Muscle layer of duodenum (tissue), 2 donors: ENCODE results near the gene RAD51B.

Experiments
- H3K27ac ChIP-seq: one replicate; pipeline ENCODE4 v1.7.0; 2013; ENCODE audit warnings: mild to moderate bottlenecking, low read length
- H3K27me3 ChIP-seq: one replicate; pipeline ENCODE4 v1.7.0; 2013; ENCODE audit warnings: low read depth, mild to moderate bottlenecking, control low read depth, low read length
- H3K36me3 ChIP-seq, 2 donors: one replicate each; pipeline ENCODE4 v1.7.0; 2013; ENCODE audit warnings: low read length in 2 of 2, control low read depth in 1 of 2, mild to moderate bottlenecking in 1 of 2; ENCODE audit not compliant: insufficient read depth in 2 of 2, control insufficient read depth in 1 of 2
- H3K4me1 ChIP-seq, 2 donors: one replicate each; pipeline ENCODE4 v1.7.0; 2013; ENCODE audit warnings: low read length in 2 of 2, mild to moderate bottlenecking in 2 of 2, control low read depth in 1 of 2, moderate library complexity in 1 of 2; ENCODE audit not compliant: insufficient read depth in 2 of 2, control insufficient read depth in 1 of 2
- H3K4me3 ChIP-seq, 2 donors: one replicate each; pipeline ENCODE4 v1.7.0; 2013; ENCODE audit warnings: low read length in 2 of 2, low read depth in 1 of 2, mild to moderate bottlenecking in 1 of 2
- H3K9me3 ChIP-seq, 2 donors: one replicate each; pipeline ENCODE4 v1.7.0; 2013; ENCODE audit warnings: low read length in 2 of 2, control low read depth in 1 of 2, mild to moderate bottlenecking in 1 of 2; ENCODE audit not compliant: control insufficient read depth in 1 of 2
- donor health status: healthy.

Gene RAD51B

DNA sequence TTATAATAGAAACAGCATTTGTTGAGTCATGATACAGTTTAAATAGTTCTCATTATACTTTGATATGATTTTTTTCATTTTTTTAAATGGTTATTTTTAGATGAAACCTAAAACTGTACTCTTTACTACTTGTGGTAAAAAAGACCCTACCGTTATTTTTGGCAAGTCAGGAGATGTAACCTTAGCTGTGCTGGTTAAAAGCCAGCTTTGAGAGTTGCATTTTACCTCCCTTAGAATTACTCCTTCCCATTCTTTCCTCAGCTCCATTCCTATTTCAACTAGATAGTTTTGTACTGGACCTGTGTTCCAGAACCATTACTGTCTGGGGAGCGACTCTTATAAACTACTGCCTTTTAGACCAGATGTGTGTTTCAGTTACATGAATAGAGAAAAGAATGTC, 92.0 kb downstream of the RAD51B start:
- no peaks in the 10 kb centered on the region for H3K4me1 ChIP-seq
- H3K4me3 ChIP-seq: no peak overlapping the region
- H3K27ac ChIP-seq: no peak overlapping the region
- H3K27me3 ChIP-seq: no peaks in the 10 kb centered on the region
- no peaks in the 10 kb centered on the region for H3K9me3 ChIP-seq
- no peaks in the 10 kb centered on the region for H3K36me3 ChIP-seq

GRCh38 chr14:67916430-67916829, 96.9 kb downstream of the RAD51B start:
- Histone ChIP-seq H3K27ac (no peak overlapping the region), H3K36me3 (no peaks in the 10 kb centered on the region), H3K4me3 (no peak overlapping the region)

DNA sequence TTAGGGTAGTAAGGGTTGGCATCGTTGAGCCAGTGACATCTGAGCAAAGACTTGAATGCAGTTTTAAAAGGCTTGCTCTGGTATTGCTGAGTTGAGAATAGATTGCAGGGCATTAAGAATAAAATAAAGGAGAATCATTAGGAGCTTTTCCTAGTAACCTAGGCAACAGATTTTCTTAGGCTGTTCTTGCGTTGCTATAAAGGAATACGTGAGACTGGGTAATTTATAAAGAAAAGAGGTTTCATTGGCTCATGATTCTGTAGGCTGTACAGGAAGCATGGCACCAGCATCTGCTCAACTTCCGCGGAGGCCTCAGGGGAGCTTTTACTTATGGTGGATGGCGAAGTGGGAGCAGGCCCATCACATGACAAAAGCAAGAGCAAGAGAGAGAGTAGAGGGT, 97.4 kb downstream of the RAD51B start:
- Histone ChIP-seq H3K9me3 (no peaks in the 10 kb centered on the region), H3K27me3 (no peaks in the 10 kb centered on the region), H3K36me3 (no peaks in the 10 kb centered on the region), H3K4me3 (no peak overlapping the region), H3K4me1 (peaks cover 0 to 6% of the 10 kb centered on the region in 2 donors), H3K27ac (no peak overlapping the region)

More at GRCh38 chr14:67916430-67916829, 96.9 kb downstream of the RAD51B start:
- H3K9me3 ChIP-seq: no peaks in the 10 kb centered on the region
- no peaks in the 10 kb centered on the region for H3K27me3 ChIP-seq
- H3K4me1 ChIP-seq: peaks cover 0 to 6% of the 10 kb centered on the region in 2 donors

DNA sequence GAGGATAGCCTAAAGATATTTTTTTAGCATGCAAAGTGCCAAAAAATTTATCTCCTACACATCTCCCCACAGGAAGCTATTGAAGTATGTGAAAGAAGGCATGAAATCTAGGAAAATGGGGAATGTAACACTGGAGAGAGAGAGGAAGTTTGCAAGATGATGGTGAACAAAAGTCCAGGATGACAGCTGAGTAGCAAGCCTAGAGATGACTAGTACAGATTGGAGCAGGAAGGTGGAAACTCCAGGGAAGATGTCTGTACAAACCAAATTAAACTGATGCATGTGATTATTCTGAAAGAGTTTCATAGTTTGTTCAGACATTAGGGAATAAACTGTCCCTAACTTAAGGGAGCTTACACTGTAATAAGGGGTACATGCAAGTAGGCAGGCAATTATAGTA, 99.3 kb downstream of the RAD51B start:
- Histone ChIP-seq H3K9me3 (no peaks in the 10 kb centered on the region), H3K4me3 (no peak overlapping the region), H3K4me1 (peaks cover 0 to 6% of the 10 kb centered on the region in 2 donors), H3K27me3 (no peaks in the 10 kb centered on the region), H3K36me3 (no peaks in the 10 kb centered on the region), H3K27ac (no peak overlapping the region)

DNA sequence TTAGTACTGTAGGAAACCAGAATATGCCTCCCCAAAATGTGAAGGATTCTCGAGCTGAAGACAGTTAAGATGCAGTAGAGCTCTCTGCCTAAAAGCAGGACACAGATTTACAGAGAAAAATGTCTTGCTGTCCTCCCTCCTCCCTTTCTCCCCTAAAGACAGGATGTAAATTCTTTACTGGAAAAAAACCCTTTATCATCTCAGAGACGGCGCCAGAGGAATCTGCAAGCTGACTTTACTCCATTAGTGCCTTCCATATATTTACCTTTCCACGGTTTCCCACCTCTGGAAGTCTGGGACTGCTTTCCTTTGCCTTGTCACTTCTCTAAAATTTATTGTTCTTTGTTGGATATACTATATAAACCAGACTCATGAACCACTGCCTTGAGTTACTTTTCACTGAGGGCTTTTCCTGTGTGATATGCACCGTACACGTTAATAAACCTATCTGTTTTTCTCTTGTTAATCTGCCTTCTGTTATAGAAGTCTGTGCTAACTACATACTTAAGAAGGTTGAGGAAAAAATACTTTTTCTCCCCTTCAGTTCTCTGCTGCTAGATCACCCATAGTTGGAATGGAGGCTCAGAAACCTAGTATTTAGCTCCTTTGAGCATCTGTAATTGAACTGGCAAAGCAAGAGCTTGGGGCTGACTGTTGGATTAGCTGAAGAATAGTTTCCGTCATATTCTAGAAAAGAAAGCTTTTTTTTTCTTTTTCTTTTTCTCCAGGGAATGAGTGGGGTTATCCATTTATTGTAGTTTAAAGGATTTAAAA, 99.9 kb downstream of the RAD51B start:
- Histone ChIP-seq H3K9me3 (no peaks in the 10 kb centered on the region), H3K4me3 (no peak overlapping the region), H3K36me3 (no peaks in the 10 kb centered on the region), H3K27me3 (no peaks in the 10 kb centered on the region), H3K27ac (no peak overlapping the region), H3K4me1 (peaks cover 0 to 6% of the 10 kb centered on the region in 2 donors)

DNA sequence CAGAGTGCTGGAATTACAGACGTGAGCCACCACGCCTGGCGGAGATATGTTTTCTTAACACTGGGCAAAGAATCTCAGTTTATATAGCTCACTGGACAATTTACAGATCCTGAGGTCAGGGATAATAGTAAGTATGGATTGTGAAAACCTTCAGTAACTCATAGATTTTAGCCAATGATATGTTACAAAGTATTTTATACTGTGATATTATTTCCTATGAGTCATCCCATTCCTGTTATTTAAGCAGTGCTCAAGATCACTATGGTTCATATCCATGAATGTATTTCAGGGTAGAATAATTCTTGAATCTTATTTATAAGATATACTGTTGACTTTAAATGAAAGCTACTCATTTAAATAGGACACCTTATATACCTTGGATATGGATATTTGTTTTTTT, 107.2 kb downstream of the RAD51B start:
- H3K9me3 ChIP-seq: peaks cover 7 to 9% of the 10 kb centered on the region in 2 donors
- no peak overlapping the region for H3K4me3 ChIP-seq
- H3K4me1 ChIP-seq: no peaks in the 10 kb centered on the region
- H3K27me3 ChIP-seq: no peaks in the 10 kb centered on the region
- H3K27ac ChIP-seq: no peak overlapping the region
- no peaks in the 10 kb centered on the region for H3K36me3 ChIP-seq

GRCh38 chr14:67927244-67927643, 107.7 kb downstream of the RAD51B start:
- no peaks in the 10 kb centered on the region for H3K36me3 ChIP-seq
- no peak overlapping the region for H3K4me3 ChIP-seq
- H3K4me1 ChIP-seq: no peaks in the 10 kb centered on the region
- H3K27me3 ChIP-seq: no peaks in the 10 kb centered on the region
- H3K27ac ChIP-seq: no peak overlapping the region
- peaks cover 7 to 9% of the 10 kb centered on the region in 2 donors for H3K9me3 ChIP-seq

DNA sequence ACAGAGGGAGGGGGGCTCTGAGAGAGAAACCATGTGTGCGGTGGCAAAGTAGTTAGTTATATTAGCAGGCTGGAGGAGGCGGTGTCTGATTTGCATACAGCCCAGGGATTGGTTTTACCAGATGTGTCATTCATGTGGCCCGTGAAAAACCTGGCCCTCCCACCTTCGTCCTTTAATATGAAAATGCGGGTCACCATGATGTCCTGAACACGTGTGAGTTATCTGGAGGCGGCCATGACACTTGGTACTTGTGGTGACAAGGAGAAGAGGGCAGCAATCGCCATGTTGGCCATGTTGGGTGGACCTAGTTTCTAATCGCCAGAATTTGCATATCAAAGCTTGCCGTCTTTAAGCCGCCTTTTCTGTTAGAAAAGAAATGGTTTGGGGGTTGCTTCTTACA, 108.8 kb downstream of the RAD51B start:
- peaks cover 7 to 9% of the 10 kb centered on the region in 2 donors for H3K9me3 ChIP-seq
- H3K4me1 ChIP-seq: no peaks in the 10 kb centered on the region
- no peaks in the 10 kb centered on the region for H3K27me3 ChIP-seq
- H3K27ac ChIP-seq: no peak overlapping the region
- H3K4me3 ChIP-seq: no peak overlapping the region
- no peaks in the 10 kb centered on the region for H3K36me3 ChIP-seq

DNA sequence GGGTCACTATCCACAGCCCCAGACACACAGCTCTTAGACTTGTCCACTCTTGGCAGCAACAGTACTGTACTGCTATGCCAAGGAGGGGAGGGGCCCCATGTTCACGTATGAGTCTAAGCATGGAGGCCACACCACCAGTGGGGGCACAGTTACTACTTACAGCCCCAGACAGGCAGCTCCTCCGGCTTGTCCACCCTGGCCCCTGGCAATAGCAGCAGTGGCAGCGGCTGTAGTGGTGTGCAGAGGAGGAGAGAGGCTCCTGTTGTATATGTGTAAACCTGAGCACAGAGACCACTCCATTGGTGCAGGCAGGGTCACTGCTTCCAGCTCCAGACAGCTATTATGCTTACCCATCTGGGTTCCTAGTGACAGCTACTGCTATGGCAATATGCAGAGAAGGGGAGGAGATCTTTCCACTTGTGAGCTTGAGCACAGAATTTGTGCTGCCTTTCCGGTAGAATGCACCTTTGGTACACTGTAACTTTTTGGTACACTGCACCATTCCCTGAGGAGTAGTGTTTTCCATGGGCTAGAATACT, 113.2 kb downstream of the RAD51B start:
- H3K9me3 ChIP-seq: peaks cover 6 to 7% of the 10 kb centered on the region in 2 donors
- H3K27ac ChIP-seq: no peak overlapping the region

DNA sequence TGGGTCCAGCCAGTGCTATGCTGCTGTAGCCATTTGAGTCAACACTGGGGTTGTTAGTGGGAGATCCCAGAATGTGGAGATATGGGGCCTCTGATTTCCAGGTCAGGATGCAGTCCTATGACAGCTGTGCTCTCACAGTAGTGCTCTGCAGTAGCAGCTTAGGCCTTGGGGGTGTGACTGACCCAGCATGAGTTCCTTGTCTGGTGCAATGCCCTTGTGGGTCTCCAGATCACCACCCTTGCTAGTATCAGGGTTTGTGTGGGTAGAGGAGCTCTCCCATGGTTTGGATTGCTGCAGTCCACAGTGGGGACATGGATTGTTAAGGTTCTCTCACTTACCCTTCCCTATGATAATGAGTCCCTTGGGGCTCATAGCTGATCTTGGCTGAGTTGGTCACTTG, 113.7 kb downstream of the RAD51B start:
- no peaks in the 10 kb centered on the region for H3K27me3 ChIP-seq
- peaks cover 0 to 4% of the 10 kb centered on the region in 2 donors for H3K4me1 ChIP-seq
- no peak overlapping the region for H3K4me3 ChIP-seq
- no peak overlapping the region for H3K27ac ChIP-seq
- no peaks in the 10 kb centered on the region for H3K36me3 ChIP-seq
- H3K9me3 ChIP-seq: peaks cover 6 to 7% of the 10 kb centered on the region in 2 donors

More for the DNA sequence above, 113.2 kb downstream of the RAD51B start:
- no peaks in the 10 kb centered on the region for H3K27me3 ChIP-seq
- peaks cover 0 to 4% of the 10 kb centered on the region in 2 donors for H3K4me1 ChIP-seq
- H3K4me3 ChIP-seq: no peak overlapping the region
- H3K36me3 ChIP-seq: no peaks in the 10 kb centered on the region

DNA sequence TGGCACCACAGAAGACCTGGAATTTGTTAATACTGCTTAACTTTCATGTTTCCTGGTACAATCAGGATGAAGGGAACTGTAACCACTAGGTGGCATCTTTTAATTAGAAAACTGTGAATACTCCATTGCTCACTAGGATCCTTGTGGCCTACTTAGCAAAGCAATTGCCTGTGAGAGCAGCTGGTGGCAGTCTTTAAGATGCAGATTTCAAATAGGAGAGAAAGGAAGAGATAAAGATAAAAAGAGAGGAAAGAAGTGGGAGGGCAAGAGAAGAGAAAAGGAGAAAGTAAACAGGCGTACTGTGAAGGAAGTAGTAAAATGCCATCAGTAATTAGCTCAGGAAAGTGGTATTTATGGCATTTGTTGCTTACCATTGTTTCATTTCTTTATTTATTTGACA, 114.5 kb downstream of the RAD51B start:
- Histone ChIP-seq H3K4me1 (peaks cover 0 to 4% of the 10 kb centered on the region in 2 donors), H3K4me3 (no peak overlapping the region), H3K27me3 (no peaks in the 10 kb centered on the region), H3K36me3 (no peaks in the 10 kb centered on the region), H3K27ac (peak overlapping the region; percentile 40), H3K9me3 (peaks cover 6 to 7% of the 10 kb centered on the region in 2 donors)
